Stimulated activated CD8-positive, alpha-beta memory T cell treated with anti-CD3 and anti-CD28 coated beads, Interleukin-4, amount 100 ng/mL, for 48 hours (primary cell): Measurements from ENCODE around the gene SYVN1.
A peak's percentile ranks its signal among the peaks of the same experiment; 100 is the strongest.
"Not testable (repeated sequence)": the region's sequence is repeated elsewhere in the genome, so short reads cannot be mapped to it uniquely, and the experiment has no call there.

Experiments used
- DNase-seq: peaks from one replicate; pipeline ENCODE4 v3.0.0-alpha.2; 2020

SYVN1 gene

GRCh38 chr11:65126624-65127274 is 7.6 kb downstream of the SYVN1 start:
- no peak for DNase-seq

GRCh38 chr11:65125197-65126056 is 8.9 kb downstream of the SYVN1 start:
- no peak for DNase-seq

GRCh38 chr11:65124480-65125196 is 9.7 kb downstream of the SYVN1 start:
- no peak for DNase-seq

GRCh38 chr11:65121865-65122696 is 12.2 kb downstream of the SYVN1 start, which contains the start of the genes FAU and MRPL49:
Gene FAU, minus strand, starts transcription at chr11:65122134. Its CDS starts 321 bp downstream, at chr11:65121813.
Gene MRPL49, plus strand, starts transcription at chr11:65122321. Its CDS starts 26 bp downstream, at chr11:65122347.
- peak; percentile 99 for DNase-seq

GRCh38 chr11:65121447-65121864 is 12.9 kb downstream of the SYVN1 start:
- no peak for DNase-seq

GRCh38 chr11:65120831-65121230 is 13.5 kb downstream of the SYVN1 start:
- DNase-seq = no peak

GRCh38 chr11:65119670-65119995 is 14.7 kb downstream of the SYVN1 start:
- DNase-seq = no peak

- not testable (repeated sequence) for DNase-seq
Measured at GRCh38 chr11:65118891-65119669, 15.2 kb downstream of the SYVN1 start.

GRCh38 chr11:65118097-65118837 is 16.1 kb downstream of the SYVN1 start:
- DNase-seq = no peak

- DNase-seq = peak; percentile 100
Measured at GRCh38 chr11:65117206-65118096, 16.9 kb downstream of the SYVN1 start, which contains the start of gene ZNHIT2. Gene ZNHIT2, minus strand, starts transcription at chr11:65117701. Its CDS starts 48 bp downstream, at chr11:65117653.

GRCh38 chr11:65116370-65117205 is 17.7 kb downstream of the SYVN1 start:
- peak; percentile 76 for DNase-seq

- no peak for DNase-seq
Measured at GRCh38 chr11:65115361-65116082, 18.8 kb downstream of the SYVN1 start.

GRCh38 chr11:65114538-65115171 is 19.7 kb downstream of the SYVN1 start:
- no peak for DNase-seq

GRCh38 chr11:65113839-65114238 is 20.5 kb downstream of the SYVN1 start:
- no peak for DNase-seq

GRCh38 chr11:65113361-65113756 is 21.0 kb downstream of the SYVN1 start:
- no peak for DNase-seq

GRCh38 chr11:65112546-65113360 is 21.6 kb downstream of the SYVN1 start:
- DNase-seq = peak; percentile 83
